GM18861 (cell line): ENCODE measurements around the gene SIPA1L2.

Experiments used
- ATAC-seq: cut with Tn5 transposase; IDR thresholded peaks from one replicate; pipeline ENCODE4 v1.9.1; 2021; ENCODE audit not compliant: unreplicated experiment

The SIPA1L2 gene

DNA sequence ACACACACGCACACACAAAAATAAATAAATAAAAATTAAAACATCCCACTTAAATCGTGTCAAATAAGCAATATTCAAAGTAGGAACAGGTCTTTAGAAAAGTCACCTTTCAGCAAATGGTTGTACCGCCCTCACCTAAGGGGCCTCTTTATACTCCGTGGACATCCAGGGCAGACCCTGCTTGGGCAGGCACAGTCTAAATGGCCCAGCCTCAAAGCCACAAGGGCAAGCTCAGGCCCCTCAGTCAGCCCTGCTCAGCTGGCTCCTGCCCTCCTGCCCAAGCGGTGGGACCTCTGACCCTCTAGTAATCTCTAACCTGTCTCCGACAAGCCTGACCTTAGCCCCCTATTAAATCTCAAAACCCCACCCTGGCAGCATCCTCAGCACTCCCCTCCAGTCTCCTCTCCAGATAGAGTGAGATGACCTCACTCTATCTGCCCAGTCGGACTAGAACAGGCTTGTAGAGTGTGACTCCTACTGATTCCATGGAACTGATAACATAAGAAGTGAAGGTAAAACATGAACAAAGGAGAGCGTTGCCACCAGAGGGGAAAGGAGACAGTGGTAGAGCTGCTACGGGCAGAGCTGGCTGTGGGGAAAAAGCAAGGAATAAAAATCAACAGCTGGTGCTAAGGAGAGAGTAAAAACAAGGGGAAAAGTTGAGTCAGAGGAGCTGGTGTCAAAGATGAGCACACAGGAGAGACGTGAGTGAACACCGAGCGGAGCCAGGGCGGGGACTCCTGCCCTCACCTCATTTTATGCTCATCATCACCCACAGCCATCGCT is 36.0 kb downstream of the SIPA1L2 start:
- ATAC-seq = no peak

DNA sequence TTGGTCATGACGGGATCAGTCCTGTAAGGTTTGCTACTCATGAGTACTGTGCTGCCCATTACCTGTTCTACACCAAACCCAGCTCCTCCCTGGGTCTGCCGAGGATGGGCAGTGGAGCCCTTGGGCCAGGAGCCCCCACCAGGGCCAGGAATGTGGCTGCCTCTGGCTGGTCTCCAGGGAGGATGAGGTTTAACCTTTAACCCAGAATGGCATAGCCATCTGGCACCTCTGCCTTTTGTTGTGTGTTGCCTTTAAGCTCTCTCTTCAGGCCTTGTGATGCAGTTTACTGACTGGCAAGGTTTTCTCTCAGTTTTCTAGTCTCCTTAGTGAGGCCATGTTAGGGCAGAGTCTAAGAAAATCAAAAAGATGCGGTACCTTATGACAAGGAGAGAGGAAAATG is 38.6 kb downstream of the SIPA1L2 start:
- ATAC-seq = no peak

DNA sequence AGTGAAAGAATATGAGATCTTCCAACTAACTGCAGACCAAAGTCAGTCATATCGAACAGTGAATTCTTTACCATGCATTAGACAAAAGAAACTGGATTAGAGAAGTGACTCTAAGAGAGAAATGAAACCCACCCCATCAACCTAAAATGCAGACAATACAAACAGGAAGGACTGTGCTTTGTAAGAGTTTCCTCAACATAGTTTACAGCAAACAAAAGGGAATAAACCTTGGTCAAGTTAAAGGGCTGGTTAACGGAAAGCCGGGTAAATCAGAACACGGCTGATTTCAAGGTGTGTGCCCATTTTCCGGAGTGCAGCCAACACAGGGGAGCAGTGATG is 39.2 kb downstream of the SIPA1L2 start:
- peak; percentile 64 for ATAC-seq

DNA sequence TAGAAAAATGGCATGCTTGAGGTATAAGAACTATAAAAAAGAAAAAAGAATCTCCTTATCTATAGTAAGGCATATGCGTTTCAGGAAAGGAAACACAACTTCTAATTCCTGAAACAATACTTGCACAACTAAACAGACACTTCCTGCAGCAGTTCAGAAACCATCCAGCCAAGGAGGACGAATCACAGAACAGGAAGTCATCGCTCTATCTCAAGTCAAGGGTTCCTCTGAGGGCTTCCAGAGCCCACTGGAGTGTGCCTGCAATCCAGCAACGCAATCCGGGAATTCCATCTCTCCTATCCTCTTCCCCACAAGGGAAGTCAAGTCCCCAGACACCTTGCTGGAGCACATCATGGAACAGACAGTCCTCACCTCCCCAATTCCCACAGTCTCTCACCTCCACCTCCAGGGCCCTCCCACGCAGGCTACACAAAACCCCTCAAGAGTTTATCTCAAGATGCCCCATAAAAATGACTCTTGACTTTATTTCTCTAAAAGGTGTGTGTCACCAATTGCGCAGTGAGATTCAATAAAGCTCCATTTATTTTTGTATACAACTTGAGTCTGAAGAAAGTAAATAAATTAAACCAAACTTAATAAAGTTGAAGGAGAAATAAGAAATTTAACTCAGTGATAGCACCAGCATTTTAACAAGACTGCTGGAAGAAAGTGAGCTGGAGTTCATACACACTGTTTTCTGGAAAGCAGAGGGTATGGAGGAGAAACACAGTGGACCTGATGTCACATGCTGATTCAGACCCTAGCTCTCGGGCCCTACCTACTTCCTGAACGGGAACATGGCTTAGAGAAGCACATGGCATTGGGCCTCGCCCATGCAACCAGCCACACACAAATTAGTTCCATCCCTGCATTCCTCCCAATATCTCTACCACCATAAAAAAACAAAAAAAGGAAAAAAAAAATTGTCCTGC is 39.9 kb downstream of the SIPA1L2 start:
- no peak for ATAC-seq

DNA sequence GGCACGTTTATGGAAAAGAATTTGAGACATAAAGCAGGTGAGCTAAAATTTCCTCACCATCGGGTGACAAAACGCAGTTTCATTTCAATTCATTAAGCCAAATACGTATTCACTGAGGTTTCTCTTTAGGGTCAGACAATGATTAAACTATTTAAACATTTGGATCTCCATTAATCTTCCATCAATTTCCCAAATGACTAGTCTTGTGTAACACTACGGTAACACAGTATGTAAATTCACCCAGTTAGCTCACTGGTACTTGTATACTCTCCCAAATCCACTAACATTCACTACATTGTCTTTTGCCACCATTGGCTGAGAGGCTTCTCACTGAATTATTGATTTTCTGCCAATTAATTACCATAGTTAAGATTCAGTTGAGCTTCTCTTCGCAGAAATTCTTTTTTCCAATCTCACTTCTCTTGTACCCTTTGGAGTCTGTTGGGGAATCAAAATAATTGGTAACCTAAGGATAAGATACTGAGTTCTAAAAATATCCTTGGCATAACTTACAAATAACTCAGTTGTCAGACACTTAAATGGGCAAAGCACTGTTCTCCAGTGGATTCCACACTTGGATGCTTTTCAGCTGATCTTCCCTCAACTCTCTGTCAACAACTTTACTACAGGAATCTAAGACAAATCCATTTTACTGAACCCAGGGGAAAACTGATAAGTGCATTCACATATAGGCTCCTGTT is 40.7 kb downstream of the SIPA1L2 start:
- no peak for ATAC-seq

DNA sequence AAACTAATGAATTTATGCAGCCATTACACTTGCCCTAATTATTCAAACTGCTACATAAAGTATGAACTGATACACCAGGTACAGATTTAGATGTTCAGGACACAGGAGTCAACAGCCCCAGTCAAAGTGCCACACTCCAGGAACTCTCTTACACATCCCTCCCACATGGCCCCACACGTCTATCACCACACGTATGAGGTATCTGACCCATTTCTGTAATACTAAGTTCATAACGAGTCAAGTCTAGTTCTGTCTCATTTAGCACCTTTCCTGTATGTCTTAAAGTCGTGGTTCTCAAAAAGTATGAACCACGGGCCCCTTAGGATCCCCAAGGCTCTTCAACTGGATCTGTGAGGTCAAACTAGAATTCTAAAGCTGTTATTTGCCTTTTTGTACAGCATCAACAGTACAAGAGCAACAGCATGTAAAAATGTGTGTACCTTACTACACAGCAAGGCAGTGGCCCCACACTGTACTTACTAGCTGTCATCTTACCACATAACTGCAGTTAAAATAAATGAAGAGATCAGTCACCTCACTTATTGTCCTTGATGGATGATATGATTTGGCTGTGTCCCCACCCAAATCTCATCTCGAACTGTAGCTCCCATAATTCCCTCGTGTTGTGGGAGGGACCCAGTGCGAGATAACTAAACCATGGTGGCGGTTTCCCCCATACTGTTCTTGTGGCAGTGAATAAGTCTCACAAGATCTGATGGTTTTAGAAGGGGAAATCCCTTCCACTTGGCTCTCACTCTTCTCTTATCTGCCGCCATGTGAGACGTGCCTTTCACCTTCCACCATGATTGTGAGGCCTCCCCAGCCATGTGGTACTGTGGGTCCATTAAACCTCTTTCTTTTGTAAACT is 42.6 kb downstream of the SIPA1L2 start:
- no peak for ATAC-seq

DNA sequence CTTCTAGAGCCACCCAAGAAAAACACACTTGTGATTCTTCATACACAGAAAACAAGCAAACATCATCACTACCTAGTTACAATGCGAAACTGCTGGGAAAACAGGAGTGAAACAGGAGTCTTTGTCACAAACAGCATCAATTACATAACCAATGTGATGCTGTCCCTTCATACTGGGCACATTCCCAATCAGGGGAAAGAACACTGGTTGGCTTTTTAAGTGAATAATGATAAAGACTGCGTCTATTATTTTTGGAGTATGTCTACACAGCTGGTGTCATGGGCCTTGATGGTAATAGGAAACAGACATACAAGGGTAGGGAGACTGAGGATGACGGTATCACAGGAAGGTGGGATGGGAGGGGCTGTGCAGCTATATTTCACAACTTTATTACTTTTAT is 43.3 kb downstream of the SIPA1L2 start:
- ATAC-seq = no peak

DNA sequence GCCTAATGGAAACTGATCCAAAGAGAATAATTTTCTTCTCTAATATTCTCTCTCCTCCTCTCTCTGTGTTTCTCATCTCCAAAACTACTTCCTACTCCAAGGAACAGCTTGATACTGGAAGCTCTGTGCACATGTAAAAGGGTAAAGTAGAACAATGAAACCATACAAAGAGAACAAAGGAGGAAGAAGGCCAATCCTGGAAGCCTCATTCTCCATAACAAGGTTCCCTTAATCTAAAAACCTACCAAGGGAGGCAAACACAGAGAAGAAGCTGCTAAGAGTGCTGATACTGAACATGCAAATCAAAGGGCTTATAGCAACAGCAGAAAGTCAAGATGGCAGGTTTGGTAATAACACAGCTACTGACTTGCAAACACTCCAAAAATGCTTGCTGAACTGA is 44.4 kb downstream of the SIPA1L2 start:
- ATAC-seq = no peak

DNA sequence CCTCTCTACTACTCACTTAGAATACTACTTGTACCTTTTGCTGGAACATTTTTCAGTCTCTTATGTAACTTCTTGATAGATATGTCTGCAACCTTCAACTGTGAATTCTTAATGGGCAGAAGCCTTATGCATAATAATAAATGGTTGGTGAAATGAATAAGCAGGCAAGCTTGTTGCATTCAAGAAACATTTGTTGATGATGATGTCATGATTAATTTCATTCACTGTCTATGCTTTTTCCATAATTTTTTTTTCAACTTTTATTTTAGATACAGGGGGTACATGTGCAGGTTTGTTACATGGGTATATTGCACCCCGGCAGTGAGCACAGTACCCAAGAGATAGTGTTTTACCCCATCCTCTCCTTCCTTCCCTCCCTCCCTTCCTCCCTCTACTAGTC is 48.0 kb downstream of the SIPA1L2 start:
- ATAC-seq = no peak
